Chondrocyte (in vitro differentiated cells): ENCODE measurements around the gene CFL1. TPM values are rescaled to one million over a fixed set of nuclear protein-coding genes. Genes with fewer than 3 reads are reported as not detected.

Source experiments
- DNase-seq: peaks from one replicate; pipeline ENCODE4 v3.0.0; 2021; ENCODE audit warnings: mixed read lengths, low spot score
- H3K27ac Mint-ChIP-seq: one replicate; pipeline ENCODE4 v1.8.0; 2021; ENCODE audit warnings: mild to moderate bottlenecking, moderate library complexity, mixed read lengths; ENCODE audit not compliant: unreplicated experiment
- H3K27me3 Mint-ChIP-seq: 2 replicates; pipeline ENCODE4 v1.8.0; 2021; ENCODE audit warnings: low read depth, mixed read lengths
- H3K36me3 Mint-ChIP-seq: 2 replicates; pipeline ENCODE4 v1.8.0; 2021; ENCODE audit warnings: low read depth, mixed read lengths
- H3K4me1 Mint-ChIP-seq: 2 replicates; pipeline ENCODE4 v1.8.0; 2021; ENCODE audit warnings: low read depth, mild to moderate bottlenecking, mixed read lengths
- H3K4me3 Mint-ChIP-seq: one replicate; pipeline ENCODE4 v1.8.0; 2021; ENCODE audit warnings: mild to moderate bottlenecking, moderate library complexity, mixed read lengths; ENCODE audit not compliant: unreplicated experiment
- H3K9me3 Mint-ChIP-seq: 2 replicates; pipeline ENCODE4 v1.8.0; 2021; ENCODE audit warnings: low read depth, mixed read lengths
- total RNA-seq: library from RNA; stranded (reverse); gene quantifications from 3 replicates; pipeline ENCODE4 v1.2.1, GENCODE V29; 2021
- TF ChIP-seq, protein P1 (sequence below): fragments of 200-600 bp; sonication (generic); IDR thresholded peaks from 2 replicates; pipeline ENCODE4 v1.5.0; 2021; ENCODE audit warnings: antibody characterized with exemption, mild to moderate bottlenecking, moderate library complexity

Gene CFL1
- total RNA-seq, 1 donor from 2014 or later, result 1,222 TPM

DNA sequence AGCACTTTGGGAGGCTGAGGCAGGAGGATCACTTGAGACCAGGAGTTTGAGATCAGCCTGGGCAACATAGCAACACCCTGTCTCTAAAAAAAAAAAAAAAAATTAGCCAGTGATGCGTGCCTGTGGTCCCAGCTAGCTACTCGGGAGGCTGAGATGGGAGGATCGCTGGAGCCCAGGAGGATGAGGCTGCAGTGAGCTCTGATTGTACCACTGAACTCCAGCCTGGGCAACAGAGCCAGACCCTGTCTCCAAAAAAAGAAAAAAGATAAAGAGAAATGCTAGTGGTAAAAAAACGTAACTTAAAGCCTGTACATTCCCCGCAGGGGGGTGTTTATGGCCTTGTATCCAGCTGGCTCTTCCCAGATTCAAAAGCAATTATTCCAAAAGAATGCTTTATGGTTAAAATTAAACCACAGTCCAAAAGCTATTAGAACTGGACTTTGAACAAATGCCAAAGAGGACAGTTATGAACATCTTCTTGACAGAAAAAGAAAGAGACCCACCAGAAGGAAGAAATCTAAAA, 40.6 kb downstream of the CFL1 start:
- Mint-ChIP-seq H3K27ac (peak overlapping the region; percentile 83), H3K36me3 (peaks cover 2% of the 10 kb centered on the region), H3K9me3 (no peaks in the 10 kb centered on the region), H3K4me1 (peaks cover 14% of the 10 kb centered on the region), H3K27me3 (no peaks in the 10 kb centered on the region), H3K4me3 (peak overlapping the region; percentile 81)
- TF ChIP-seq, protein P1, sequence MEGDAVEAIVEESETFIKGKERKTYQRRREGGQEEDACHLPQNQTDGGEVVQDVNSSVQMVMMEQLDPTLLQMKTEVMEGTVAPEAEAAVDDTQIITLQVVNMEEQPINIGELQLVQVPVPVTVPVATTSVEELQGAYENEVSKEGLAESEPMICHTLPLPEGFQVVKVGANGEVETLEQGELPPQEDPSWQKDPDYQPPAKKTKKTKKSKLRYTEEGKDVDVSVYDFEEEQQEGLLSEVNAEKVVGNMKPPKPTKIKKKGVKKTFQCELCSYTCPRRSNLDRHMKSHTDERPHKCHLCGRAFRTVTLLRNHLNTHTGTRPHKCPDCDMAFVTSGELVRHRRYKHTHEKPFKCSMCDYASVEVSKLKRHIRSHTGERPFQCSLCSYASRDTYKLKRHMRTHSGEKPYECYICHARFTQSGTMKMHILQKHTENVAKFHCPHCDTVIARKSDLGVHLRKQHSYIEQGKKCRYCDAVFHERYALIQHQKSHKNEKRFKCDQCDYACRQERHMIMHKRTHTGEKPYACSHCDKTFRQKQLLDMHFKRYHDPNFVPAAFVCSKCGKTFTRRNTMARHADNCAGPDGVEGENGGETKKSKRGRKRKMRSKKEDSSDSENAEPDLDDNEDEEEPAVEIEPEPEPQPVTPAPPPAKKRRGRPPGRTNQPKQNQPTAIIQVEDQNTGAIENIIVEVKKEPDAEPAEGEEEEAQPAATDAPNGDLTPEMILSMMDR, result no peak
- DNase-seq, result no peak

- H3K27me3 Mint-ChIP-seq, result no peaks in the 10 kb centered on the region
- no peak for DNase-seq
- H3K4me1 Mint-ChIP-seq, result peaks cover 14% of the 10 kb centered on the region
- H3K9me3 Mint-ChIP-seq, result no peaks in the 10 kb centered on the region
- H3K4me3 Mint-ChIP-seq, result no peak overlapping the region
- H3K36me3 Mint-ChIP-seq, result peaks cover 2% of the 10 kb centered on the region
- TF ChIP-seq, protein P1, result no peak
- H3K27ac Mint-ChIP-seq, result no peak overlapping the region
Observed at GRCh38 chr11:65816696-65817095, 41.3 kb downstream of the CFL1 start.

DNA sequence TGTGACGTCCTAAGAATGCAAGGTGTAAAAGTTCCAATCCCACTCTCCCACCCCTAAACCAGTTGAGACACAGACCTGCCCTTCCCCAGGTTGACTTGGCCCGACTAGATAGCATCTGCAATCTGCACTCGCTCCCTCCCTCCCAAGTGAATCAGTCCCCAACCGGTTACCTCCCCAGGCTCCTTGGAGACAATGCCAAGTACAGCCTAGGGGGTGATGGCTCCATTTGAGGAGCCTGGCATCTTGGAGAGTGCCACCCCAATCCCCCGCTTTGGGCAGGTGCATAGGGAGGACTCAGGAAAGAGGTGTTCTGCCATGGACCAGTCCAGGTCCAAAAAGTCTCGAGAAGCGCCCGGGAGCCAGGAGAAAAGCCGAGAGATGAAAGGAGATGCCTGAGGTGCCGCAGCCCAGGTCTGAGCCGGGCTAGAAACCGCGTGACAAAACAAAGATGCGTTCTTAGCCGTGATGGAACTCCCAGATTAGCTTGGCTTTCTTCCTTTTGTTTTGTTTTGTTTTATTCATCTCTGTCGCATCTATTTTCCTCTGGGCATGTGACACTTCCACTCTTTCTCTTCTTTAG, 42.9 kb downstream of the CFL1 start:
- TF ChIP-seq, protein P1, result no peak
- Mint-ChIP-seq H3K4me1 (peaks cover 14% of the 10 kb centered on the region), H3K27ac (no peak overlapping the region), H3K36me3 (peaks cover 4% of the 10 kb centered on the region), H3K27me3 (peaks cover 4% of the 10 kb centered on the region), H3K9me3 (no peaks in the 10 kb centered on the region), H3K4me3 (no peak overlapping the region)
- no peak for DNase-seq

DNA sequence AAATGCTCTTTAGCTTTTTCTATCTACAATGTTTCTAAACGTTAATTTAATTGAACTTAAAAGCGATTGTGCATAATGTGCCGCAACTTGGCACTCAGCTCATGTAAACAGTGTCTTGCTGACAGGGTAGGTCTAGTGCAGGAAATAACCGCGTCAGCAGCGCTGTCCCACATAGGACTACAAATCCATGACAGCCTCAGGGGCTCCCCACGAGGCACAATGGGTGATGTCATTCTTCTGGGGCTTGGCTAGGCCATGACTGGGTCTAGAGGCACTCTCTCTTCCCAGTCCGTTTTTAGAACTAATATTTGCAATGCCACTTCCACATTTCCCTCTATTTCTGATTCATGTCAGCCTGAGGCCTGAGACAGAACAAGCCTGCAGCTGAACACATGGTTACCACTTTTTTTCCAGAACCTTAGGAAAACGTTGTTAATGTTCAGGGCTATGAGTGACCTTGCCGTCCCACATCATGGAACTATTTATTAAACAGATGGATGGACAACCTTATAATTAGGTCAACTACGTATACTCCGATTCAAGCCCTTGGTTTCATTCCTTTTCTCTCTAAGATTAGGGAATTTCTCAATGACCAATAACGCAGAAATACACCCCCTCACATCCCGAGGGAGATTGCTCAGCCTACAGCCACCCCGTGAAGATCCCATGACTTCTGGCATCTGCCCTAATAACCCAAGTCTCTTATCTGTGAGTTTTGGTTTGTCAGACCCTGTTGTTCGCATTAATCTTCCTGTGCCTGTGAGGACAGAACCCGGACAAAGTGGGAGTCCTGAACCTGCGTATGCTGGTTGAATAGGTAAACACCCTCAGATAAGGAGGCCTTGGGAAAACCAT, 43.6 kb downstream of the CFL1 start:
- Mint-ChIP-seq H3K4me1 (peaks cover 14% of the 10 kb centered on the region), H3K4me3 (no peak overlapping the region), H3K9me3 (no peaks in the 10 kb centered on the region), H3K27ac (no peak overlapping the region), H3K27me3 (peaks cover 4% of the 10 kb centered on the region), H3K36me3 (peaks cover 4% of the 10 kb centered on the region)
- DNase-seq, result no peak
- TF ChIP-seq, protein P1, result no peak

DNA sequence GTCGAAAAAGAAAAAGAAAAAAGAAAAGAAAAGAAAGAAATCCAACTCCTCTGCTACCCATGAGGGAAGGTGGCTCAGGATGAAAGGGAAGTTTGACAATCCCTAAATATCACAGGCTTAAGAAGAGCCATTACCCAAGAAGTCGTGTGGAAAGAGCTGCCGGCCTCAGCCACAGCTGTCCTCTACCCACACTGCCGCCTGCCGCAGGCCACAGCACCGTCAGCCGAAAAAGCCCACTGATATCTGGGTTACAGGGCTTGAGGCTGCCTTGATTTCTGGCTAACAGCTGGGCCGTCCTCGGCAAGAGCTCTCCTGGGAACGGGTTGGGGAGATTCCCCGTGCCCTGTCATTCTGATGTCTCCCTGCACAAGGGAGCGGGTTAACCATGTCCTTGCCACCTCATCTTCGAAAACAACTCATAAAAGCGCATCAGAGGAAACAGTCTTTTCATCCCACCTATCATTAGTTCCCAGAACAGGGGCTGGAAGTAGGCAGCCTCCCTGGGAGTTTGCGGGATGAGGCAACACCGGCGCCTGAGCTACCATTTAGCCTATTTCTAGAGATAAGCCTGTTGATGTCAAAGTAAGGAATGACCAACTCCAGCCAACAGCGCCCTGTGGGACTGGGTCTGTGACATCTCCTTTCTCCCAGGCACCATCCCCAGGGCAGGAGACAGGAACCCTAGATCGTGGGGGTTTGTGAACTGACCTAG, 46.1 kb downstream of the CFL1 start:
- Mint-ChIP-seq H3K27ac (no peak overlapping the region), H3K36me3 (peaks cover 4% of the 10 kb centered on the region), H3K4me3 (no peak overlapping the region), H3K9me3 (no peaks in the 10 kb centered on the region), H3K4me1 (peaks cover 6% of the 10 kb centered on the region), H3K27me3 (peaks cover 4% of the 10 kb centered on the region)
- DNase-seq, result no peak
- TF ChIP-seq, protein P1, result no peak
